Femur (tissue), 1 donor: Measurements from ENCODE around the gene LARP7.
"Not testable (repeated sequence)": the region's sequence is repeated elsewhere in the genome, so short reads cannot be mapped to it uniquely, and the experiment has no call there.

Experiments
- DNase-seq: peaks from one replicate; pipeline ENCODE4 v3.0.0-alpha.2; 2017

The LARP7 gene

GRCh38 chr4:112636688-112637551 is at the start of gene LARP7, which contains the start of gene ZGRF1:
LARP7 (plus strand) TSS chr4:112637143; CDS start chr4:112644670, 7,527 bp downstream.
ZGRF1 (minus strand) TSS chr4:112636909; CDS start chr4:112633176, 3,733 bp downstream.
- DNase-seq: peak; percentile 100

DNA sequence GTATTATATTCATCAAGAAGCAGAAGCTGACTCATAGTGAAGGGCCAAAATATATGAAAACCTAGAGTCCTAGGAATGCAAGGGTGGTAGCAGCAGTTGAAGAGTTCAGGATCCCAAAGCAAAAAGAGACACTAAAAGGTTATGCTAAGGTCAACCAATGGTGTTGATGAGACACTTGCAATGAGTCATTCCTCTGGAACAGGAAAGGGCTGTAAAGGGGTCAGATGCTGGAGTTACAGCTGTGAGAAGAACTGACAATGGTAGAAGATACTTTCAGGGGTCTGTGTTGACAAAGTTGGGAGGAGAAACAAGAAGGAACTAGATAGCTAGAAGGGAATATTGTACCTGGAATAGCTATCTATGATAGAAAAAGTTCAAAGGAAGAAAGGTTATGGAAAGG is 47.7 kb upstream of the LARP7 start:
- no peak for DNase-seq

GRCh38 chr4:112591593-112591992 is 45.4 kb upstream of the LARP7 start:
- DNase-seq: no peak

DNA sequence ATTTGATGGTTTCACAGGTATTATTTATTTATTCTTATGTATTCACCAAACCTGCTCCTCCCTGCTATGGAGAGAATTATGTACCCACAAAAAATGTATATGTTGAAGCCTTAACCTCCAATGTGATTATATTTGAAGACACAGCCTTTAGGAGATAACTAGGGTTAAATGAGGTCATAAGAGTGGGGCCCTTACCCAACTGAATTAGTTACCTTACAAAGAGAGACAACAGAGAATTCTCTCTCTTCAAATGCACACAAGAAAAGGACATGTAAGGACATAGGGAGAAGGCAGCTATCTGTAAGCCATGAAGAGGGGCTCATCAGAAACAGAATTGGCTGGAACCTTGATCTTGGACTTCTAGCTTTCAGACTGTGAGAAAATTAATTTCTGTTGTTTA is 44.2 kb upstream of the LARP7 start:
- no peak for DNase-seq

GRCh38 chr4:112593438-112594133 is 43.4 kb upstream of the LARP7 start:
- DNase-seq: no peak

GRCh38 chr4:112594993-112595392 is 42.0 kb upstream of the LARP7 start:
- DNase-seq: no peak

DNA sequence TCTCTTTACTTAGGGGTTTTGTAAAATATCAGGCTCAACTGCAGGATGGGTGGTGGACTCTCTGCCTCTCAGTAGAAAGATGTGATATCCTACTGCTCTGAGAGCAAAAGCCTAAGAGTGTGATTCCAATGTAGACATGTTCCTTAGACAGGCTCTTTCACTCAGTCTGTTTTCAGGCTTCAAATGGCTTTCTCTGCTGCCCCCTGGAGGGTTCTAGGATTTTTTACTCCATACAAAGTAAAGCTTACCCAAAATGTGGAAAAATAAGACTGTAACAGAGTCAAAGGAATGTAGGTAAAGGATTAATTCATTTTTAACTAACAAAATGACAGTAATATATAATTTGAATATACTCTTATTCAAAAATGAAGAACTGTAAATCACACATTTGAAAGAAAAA is 32.4 kb upstream of the LARP7 start:
- peak; percentile 38 for DNase-seq

DNA sequence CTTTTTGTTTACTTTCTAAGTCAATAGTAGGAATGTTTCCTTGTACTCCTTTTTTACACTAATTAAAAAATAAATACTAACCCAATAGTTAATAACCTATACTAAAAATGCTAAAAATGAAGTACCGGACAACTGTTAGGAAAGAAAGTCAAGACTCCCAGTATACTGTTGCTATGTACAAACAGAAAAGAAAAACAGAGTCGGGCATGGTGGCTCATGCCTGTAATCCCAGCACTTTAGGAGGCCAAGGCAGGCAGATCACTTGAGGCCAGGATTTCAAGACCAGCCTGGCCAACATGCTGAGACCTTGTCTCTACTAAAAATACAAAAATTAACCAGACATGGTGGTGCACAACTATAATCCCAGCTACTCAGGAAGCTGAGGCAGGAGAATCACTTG is 24.1 kb upstream of the LARP7 start:
- DNase-seq: not testable (repeated sequence)

GRCh38 chr4:112616984-112617383 is 20.0 kb upstream of the LARP7 start:
- no peak for DNase-seq

GRCh38 chr4:112626228-112626627 is 10.7 kb upstream of the LARP7 start:
- no peak for DNase-seq

DNA sequence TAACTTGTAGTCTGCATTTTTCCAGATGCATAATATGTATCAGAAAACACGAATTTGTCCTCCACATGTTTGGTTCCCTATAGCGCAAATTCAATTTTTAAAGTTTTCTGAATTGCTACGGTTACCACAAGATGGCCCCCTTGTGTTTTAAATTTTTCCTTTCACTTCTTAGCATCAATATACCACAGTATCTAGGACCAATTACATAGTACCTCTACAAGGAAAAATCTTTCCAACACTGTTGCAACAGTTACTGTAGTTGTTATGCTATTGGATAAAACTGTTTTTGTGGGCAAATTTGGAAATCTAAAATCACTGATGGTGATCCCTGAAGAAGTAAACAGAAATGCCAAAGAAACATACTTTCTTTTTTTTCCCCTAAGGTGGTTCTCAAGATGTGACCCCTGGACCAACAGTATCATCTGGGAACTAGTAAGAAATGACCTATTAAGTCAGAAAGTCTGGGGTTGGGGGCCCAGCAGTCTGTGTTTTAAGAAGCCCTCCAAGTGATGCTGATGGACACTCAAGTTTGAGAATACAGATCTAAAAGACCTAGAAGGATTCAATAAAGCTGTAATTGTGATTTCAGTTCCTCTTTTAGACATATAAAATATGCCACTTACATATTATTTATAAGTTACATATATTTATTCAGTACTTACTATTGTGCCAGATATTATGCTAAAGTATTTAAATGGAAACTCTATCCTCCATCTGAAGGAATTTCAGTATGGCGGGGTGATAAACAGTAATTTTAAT is 3.3 kb upstream of the LARP7 start:
- DNase-seq: no peak

DNA sequence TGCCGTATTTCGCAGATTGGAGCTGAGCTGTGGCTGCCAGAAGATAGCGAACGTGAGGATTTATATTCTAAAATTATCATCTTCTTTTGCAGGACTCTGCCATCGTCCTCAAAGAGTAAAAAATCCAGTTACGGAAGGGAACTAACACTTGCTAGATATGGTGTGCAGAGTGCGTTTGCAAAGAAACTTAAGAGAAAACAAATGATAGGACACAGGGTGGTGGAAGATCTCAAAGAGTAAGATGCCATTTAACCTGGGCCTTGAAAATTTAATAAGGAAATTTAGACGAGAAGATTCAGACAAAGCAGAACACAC is 566 bp downstream of the LARP7 start:
- DNase-seq: no peak

- no peak for DNase-seq
Measured at GRCh38 chr4:112642526-112642925, 5.6 kb downstream of the LARP7 start.

- DNase-seq: not testable (repeated sequence)
Measured at GRCh38 chr4:112644595-112645535, 7.9 kb downstream of the LARP7 start.

DNA sequence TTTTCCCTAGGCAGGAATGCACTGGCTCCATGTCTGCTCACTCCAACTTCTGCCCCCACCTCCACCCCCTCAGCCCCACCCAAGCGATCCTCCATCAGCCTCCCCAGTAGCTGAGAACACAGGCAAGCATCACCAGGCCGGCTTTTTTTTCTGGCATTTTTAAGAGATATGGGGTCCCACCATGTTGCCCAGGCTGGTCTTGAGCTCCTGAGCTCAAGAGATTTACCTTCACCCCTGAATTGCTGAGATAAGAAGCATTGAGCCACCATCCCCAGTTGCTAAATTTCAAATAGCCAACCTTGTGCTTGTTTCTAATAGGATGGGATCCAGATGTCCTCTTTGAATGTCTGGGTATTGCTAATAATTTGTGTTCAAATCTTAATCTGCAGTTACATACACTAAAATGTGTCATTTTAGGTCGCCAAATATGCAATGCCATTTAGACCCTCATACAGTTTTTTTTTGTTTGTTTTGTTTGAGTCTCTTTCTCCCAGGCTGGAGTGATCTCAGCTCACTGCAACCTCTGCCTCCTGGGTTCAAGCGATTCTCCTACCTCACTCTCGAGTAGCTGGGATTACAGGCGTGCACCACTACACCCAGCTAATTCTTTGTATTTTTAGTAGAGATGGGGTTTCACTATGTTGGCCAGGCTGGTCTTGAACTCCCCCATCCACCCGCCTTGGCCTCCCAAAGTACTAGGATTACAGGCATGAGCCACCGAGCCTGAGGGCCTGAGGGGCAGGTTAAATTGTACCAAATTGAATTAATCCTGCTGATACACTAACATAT is 8.8 kb downstream of the LARP7 start:
- no peak for DNase-seq

GRCh38 chr4:112646632-112647537 is 9.9 kb downstream of the LARP7 start:
- no peak for DNase-seq

DNA sequence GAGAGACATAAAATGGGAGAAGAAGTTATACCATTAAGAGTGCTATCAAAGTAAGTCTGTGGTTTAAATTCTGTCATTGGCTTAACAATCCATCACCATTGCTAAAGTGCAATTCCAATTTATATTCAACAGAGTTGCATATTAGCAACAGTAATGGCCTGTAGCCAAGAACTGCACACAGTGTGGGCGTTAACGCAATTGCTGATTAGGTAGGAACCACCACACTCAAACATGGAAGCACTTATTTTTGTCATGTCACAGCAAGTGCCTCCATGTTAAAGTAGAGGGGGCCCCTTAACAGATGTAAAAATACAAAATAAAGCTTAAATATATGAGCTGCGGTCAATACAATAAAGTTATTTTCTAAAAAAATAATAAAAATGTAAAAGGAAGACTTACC is 10.8 kb downstream of the LARP7 start:
- no peak for DNase-seq

- no peak for DNase-seq
Measured at GRCh38 chr4:112648263-112649054, 11.5 kb downstream of the LARP7 start.

DNA sequence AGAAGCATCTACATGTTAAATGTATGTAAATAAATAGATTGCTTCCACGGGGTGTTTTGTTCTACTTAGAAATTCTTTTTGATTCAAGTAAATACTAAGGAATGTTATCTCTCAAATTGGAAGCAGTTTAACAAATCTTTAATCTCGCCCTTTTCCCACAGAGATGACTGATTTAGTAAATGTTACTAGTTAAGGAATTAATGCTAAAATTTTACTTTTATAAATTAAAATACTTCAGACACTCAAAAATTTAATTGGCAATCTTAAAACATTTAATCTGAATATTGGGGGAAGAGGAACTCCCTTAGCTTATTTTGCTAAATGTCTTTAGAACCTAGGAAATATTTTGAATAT is 12.1 kb downstream of the LARP7 start:
- DNase-seq: no peak

DNA sequence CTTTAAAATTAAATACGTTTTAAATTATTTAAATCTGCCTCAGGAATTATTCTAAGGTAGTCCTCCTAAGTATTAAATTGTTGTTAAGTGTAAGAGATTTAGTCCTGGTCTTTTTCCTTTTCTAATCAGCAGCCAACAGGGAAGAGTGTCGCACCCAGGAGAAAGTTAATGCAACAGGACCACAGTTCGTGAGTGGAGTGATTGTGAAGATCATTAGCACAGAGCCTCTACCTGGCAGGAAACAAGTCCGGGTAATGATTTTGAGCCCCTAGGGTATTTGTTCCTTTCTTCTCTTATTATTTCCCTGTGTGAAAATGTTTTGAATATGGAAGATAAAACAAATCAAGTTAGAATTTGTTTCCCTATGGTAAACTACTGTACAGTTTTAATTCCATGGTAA is 13.4 kb downstream of the LARP7 start:
- DNase-seq: no peak
